Mesendoderm (in vitro differentiated cells): ENCODE results near the gene PRSS56.

Source experiments
- DNase-seq: peaks from one replicate; pipeline ENCODE4 v3.0.0; 2013
- H2AK5ac ChIP-seq: 2 replicates; pipeline ENCODE4 v1.6.1; 2013; ENCODE audit warnings: low read length, inconsistent platforms
- H2BK120ac ChIP-seq: 2 replicates; pipeline ENCODE4 v1.6.1; 2013; ENCODE audit warnings: low read depth, mild to moderate bottlenecking, low read length, moderate library complexity, mixed read lengths
- H2BK15ac ChIP-seq: replicated peaks from 2 replicates; pipeline ENCODE4 v1.6.1; 2013; ENCODE audit warnings: low read depth, mild to moderate bottlenecking, moderate library complexity
- H2BK5ac ChIP-seq: 2 replicates; pipeline ENCODE4 v1.6.1; 2013; ENCODE audit warnings: low read length, inconsistent platforms
- H3K18ac ChIP-seq: 2 replicates; pipeline ENCODE4 v1.6.1; 2013; ENCODE audit warnings: mild to moderate bottlenecking, low read length, mixed read lengths
- H3K23ac ChIP-seq: one replicate; pipeline ENCODE4 v1.6.1; 2013; ENCODE audit warnings: low read length
- H3K27ac ChIP-seq: 2 replicates; pipeline ENCODE4 v1.5.1; 2013; ENCODE audit warnings: low read depth, mild to moderate bottlenecking, inconsistent platforms, low read length, moderate library complexity
- H3K27me3 ChIP-seq: 2 replicates; pipeline ENCODE4 v1.6.1; 2013; ENCODE audit warnings: low read length, control low read depth, mild to moderate bottlenecking, inconsistent platforms; ENCODE audit not compliant: insufficient read depth, poor library complexity
- H3K36me3 ChIP-seq: 2 replicates; pipeline ENCODE4 v1.6.1; 2013; ENCODE audit warnings: low read length, inconsistent platforms; ENCODE audit not compliant: control insufficient read depth, insufficient read depth
- H3K4ac ChIP-seq: one replicate; pipeline ENCODE4 v1.6.1; 2013; ENCODE audit warnings: low read depth, mild to moderate bottlenecking, low read length, moderate library complexity
- H3K4me1 ChIP-seq: 2 replicates; pipeline ENCODE4 v1.6.1; 2013; ENCODE audit warnings: low read depth, low read length, inconsistent platforms; ENCODE audit not compliant: control insufficient read depth
- H3K4me2 ChIP-seq: 2 replicates; pipeline ENCODE4 v1.6.1; 2013; ENCODE audit warnings: low read length
- H3K4me3 ChIP-seq: 2 replicates; pipeline ENCODE4 v1.5.1; 2013; ENCODE audit warnings: mild to moderate bottlenecking, low read length
- H3K56ac ChIP-seq: one replicate; pipeline ENCODE4 v1.6.1; 2013; ENCODE audit warnings: low read length
- H3K79me1 ChIP-seq: 2 replicates; pipeline ENCODE4 v1.6.1; 2013; ENCODE audit warnings: low read length, inconsistent platforms
- H3K79me2 ChIP-seq: 2 replicates; pipeline ENCODE4 v1.6.1; 2013; ENCODE audit warnings: mild to moderate bottlenecking, low read length; ENCODE audit not compliant: control insufficient read depth, insufficient read depth
- H3K9ac ChIP-seq: 2 replicates; pipeline ENCODE4 v1.6.1; 2013; ENCODE audit warnings: low read length, inconsistent platforms
- H4K5ac ChIP-seq: one replicate; pipeline ENCODE4 v1.6.1; 2013; ENCODE audit warnings: low read length
- H4K8ac ChIP-seq: one replicate; pipeline ENCODE4 v1.6.1; 2013; ENCODE audit warnings: low read depth, mild to moderate bottlenecking, control low read depth, low read length, moderate library complexity
- WGBS: extraction: QIAGEN DNeasy Blood & Tissue Kit; methylation state at CpG from one replicate; pipeline ENCODE4 v1.1.7; 2013; ENCODE audit warnings: low lambda C conversion rate, missing lambda C conversion rate; ENCODE audit not compliant: insufficient coverage; ENCODE audit errors: extremely low coverage; 5-methylcytosine and 5-hydroxymethylcytosine counted together

The PRSS56 gene

DNA sequence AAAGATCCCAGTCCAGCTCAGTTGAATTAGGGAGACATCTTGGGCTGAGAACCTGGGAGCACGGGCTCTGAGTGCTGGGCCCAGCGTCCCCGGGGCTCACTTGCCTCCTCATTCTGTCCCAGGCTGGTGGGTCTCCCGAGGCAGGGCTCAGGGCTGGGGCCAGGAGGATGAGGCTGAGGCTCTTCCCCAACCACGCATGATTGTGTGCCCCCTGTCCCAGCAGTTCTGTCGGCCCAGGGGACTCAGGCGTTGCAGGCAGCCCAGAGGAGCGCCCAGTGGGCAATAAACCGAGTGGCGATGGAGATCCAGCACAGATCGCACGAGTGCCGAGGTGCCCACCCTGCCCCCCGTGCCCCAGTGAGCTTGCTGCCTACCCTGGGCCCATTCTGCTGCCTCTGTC lies 910 bp downstream of the PRSS56 start:
- Histone ChIP-seq H3K27me3 (peaks cover 17% of the 10 kb centered on the region), H2AK5ac (no peak overlapping the region)

DNA sequence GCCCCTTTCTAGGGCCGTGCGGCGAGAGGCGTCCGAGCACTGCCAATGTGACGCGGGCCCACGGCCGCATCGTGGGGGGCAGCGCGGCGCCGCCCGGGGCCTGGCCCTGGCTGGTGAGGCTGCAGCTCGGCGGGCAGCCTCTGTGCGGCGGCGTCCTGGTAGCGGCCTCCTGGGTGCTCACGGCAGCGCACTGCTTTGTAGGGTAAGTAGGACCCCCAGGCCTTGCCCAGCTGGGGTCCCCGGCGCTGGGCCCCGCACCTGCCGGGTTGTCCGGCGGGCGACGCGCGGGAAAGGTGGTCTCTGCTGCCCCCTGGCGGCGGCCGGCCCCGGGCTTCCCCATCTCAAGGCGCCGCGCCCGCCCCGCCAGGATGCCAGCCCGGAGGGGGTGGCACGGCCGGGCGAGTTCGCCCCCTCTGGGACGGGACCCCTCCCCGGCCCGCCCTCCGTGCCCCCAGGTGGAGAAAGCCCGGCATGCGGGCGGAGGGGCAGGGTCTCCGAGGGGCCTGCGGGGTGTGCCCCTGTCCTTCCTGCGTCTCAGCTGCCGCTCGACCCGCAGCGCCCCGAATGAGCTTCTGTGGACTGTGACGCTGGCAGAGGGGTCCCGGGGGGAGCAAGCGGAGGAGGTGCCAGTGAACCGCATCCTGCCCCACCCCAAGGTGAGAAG lies 1.9 kb downstream of the PRSS56 start:
- Histone ChIP-seq H3K4me2 (no peak overlapping the region), H3K79me2 (no peaks in the 10 kb centered on the region), H3K79me1 (no peaks in the 10 kb centered on the region), H2BK15ac (no peak overlapping the region), H3K4me1 (no peaks in the 10 kb centered on the region), H3K56ac (no peak overlapping the region), H3K27ac (no peak overlapping the region), H3K18ac (no peak overlapping the region), H2AK5ac (no peak overlapping the region), H3K9ac (no peak overlapping the region), H3K27me3 (peaks cover 17% of the 10 kb centered on the region), H2BK120ac (no peak overlapping the region), H4K5ac (no peak overlapping the region), H3K36me3 (no peaks in the 10 kb centered on the region), H4K8ac (no peak overlapping the region), H3K4ac (no peak overlapping the region), H2BK5ac (no peak overlapping the region), H3K23ac (no peak overlapping the region), H3K4me3 (no peak overlapping the region)
- no CpG with 5 or more reads among the region's 66 CpGs for WGBS
- DNase-seq = no peak

More for the DNA sequence above, 910 bp downstream of the PRSS56 start:
- Histone ChIP-seq H2BK15ac (no peak overlapping the region), H2BK120ac (no peak overlapping the region), H3K23ac (no peak overlapping the region), H3K36me3 (no peaks in the 10 kb centered on the region), H3K79me1 (no peaks in the 10 kb centered on the region), H3K4me3 (no peak overlapping the region), H3K4me2 (no peak overlapping the region), H4K8ac (no peak overlapping the region), H3K9ac (no peak overlapping the region), H3K27ac (no peak overlapping the region), H3K79me2 (no peaks in the 10 kb centered on the region), H3K56ac (no peak overlapping the region), H3K4ac (no peak overlapping the region), H3K4me1 (no peaks in the 10 kb centered on the region), H3K18ac (no peak overlapping the region), H2BK5ac (no peak overlapping the region), H4K5ac (no peak overlapping the region)
- DNase-seq = no peak
- no CpG with 5 or more reads among the region's 14 CpGs for WGBS

DNA sequence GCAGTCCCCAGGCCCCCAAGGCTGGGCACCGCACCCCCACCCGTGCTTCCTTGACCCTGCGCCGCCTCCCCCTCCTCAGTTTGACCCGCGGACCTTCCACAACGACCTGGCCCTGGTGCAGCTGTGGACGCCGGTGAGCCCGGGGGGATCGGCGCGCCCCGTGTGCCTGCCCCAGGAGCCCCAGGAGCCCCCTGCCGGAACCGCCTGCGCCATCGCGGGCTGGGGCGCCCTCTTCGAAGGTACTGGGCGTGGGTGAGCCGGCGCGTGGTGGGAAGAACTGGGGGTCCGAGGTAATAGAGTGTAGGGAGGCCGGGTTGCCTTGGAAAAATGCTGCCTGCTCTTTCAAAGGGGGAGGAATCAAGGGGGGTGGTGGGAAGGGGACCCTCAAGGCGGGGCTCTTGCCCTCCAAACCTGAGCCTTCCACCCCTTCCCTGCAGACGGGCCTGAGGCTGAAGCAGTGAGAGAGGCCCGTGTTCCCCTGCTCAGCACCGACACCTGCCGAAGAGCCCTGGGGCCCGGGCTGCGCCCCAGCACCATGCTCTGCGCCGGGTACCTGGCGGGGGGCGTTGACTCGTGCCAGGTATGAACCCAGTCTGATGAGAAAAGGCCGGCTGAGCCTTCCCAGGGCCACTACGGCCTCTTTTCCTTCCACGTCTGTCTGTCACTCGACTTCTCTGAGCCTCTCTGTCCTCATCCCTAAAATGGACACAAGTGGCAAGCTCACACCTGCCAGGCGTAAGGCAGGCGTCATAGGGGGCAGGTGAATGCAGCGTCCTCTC lies 2.6 kb downstream of the PRSS56 start:
- no CpG with 5 or more reads among the region's 46 CpGs for WGBS
- H3K36me3 ChIP-seq = no peaks in the 10 kb centered on the region
- H3K79me2 ChIP-seq = no peaks in the 10 kb centered on the region
- no peak overlapping the region for H3K9ac ChIP-seq
- H3K56ac ChIP-seq = no peak overlapping the region
- H3K27me3 ChIP-seq = peaks cover 17% of the 10 kb centered on the region
- no peak overlapping the region for H2BK5ac ChIP-seq
- H4K5ac ChIP-seq = no peak overlapping the region
- no peak overlapping the region for H3K27ac ChIP-seq
- no peak overlapping the region for H3K23ac ChIP-seq
- H3K4me3 ChIP-seq = no peak overlapping the region
- no peak overlapping the region for H3K4ac ChIP-seq
- H2BK120ac ChIP-seq = no peak overlapping the region
- H3K18ac ChIP-seq = no peak overlapping the region
- H2AK5ac ChIP-seq = no peak overlapping the region
- H4K8ac ChIP-seq = no peak overlapping the region
- DNase-seq = no peak
- no peaks in the 10 kb centered on the region for H3K4me1 ChIP-seq
- no peak overlapping the region for H3K4me2 ChIP-seq
- H3K79me1 ChIP-seq = no peaks in the 10 kb centered on the region
- no peak overlapping the region for H2BK15ac ChIP-seq

DNA sequence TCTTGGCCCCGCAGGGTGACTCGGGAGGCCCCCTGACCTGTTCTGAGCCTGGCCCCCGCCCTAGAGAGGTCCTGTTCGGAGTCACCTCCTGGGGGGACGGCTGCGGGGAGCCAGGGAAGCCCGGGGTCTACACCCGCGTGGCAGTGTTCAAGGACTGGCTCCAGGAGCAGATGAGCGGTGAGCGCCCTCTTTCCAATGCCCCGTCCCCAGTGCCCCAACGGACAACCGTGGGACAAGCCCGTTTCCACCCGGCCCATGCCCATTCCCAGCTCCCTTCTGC lies 3.2 kb downstream of the PRSS56 start:
- H3K4me3 ChIP-seq = no peak overlapping the region
- no peak for DNase-seq
- no peak overlapping the region for H3K4ac ChIP-seq
- peaks cover 17% of the 10 kb centered on the region for H3K27me3 ChIP-seq
- no peak overlapping the region for H2BK5ac ChIP-seq
- no peaks in the 10 kb centered on the region for H3K4me1 ChIP-seq
- H3K36me3 ChIP-seq = no peaks in the 10 kb centered on the region
- H3K27ac ChIP-seq = no peak overlapping the region
- H3K56ac ChIP-seq = no peak overlapping the region
- H3K79me2 ChIP-seq = no peaks in the 10 kb centered on the region
- no peak overlapping the region for H4K8ac ChIP-seq
- no peak overlapping the region for H2AK5ac ChIP-seq
- H3K23ac ChIP-seq = no peak overlapping the region
- WGBS = no CpG with 5 or more reads among the region's 16 CpGs
- H4K5ac ChIP-seq = no peak overlapping the region
- H3K4me2 ChIP-seq = no peak overlapping the region
- no peaks in the 10 kb centered on the region for H3K79me1 ChIP-seq
- no peak overlapping the region for H3K9ac ChIP-seq
- H2BK120ac ChIP-seq = no peak overlapping the region
- H2BK15ac ChIP-seq = no peak overlapping the region
- no peak overlapping the region for H3K18ac ChIP-seq

DNA sequence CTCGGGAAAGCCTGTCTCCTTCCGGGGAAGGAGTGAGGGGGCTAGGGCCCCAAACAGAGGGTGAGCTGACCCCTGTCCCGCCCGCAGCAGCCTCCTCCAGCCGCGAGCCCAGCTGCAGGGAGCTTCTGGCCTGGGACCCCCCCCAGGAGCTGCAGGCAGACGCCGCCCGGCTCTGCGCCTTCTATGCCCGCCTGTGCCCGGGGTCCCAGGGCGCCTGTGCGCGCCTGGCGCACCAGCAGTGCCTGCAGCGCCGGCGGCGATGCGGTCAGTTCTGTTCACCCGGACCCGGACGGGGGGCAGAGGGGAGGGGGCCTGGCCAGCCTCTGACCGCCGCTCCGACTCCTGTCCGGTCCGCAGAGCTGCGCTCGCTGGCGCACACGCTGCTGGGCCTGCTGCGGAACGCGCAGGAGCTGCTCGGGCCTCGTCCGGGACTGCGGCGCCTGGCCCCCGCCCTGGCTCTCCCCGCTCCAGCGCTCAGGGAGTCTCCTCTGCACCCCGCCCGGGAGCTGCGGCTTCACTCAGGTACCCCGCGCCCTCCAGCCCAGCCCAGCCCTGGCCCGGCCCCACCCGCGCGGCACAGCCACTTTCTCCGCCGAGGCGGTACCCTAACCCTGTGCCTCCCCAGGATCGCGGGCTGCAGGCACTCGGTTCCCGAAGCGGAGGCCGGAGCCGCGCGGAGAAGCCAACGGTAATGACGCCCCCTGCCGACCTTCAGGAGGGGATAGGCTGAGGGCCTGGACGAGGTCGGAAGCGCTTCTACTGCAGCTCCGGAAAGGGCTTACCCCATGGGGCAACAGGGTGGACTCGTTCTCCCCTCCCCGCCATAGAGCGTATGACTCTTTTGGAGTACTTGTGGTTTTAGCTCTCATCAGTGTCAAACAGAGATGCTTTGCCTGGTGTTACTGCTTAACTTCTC lies 3.8 kb downstream of the PRSS56 start:
- Histone ChIP-seq H2BK5ac (no peak overlapping the region), H3K4ac (no peak overlapping the region), H3K4me2 (peak overlapping the region; percentile 64), H2BK120ac (no peak overlapping the region), H3K4me3 (no peak overlapping the region), H4K5ac (no peak overlapping the region), H2BK15ac (no peak overlapping the region), H3K4me1 (no peaks in the 10 kb centered on the region), H3K56ac (peak overlapping the region; percentile 70), H3K27ac (no peak overlapping the region), H3K9ac (peak overlapping the region; percentile 55), H3K79me2 (no peaks in the 10 kb centered on the region), H3K79me1 (no peaks in the 10 kb centered on the region), H2AK5ac (no peak overlapping the region), H3K23ac (no peak overlapping the region), H3K27me3 (peaks cover 17% of the 10 kb centered on the region), H3K36me3 (no peaks in the 10 kb centered on the region), H4K8ac (no peak overlapping the region), H3K18ac (no peak overlapping the region)
- DNase-seq = peak; percentile 88
- WGBS = no CpG with 5 or more reads among the region's 75 CpGs
